Skeletal muscle satellite cell (primary cell): ENCODE data around the gene NBDY.
"Not testable (repeated sequence)": the region's sequence is repeated elsewhere in the genome, so short reads cannot be mapped to it uniquely, and the experiment has no call there.

Source experiments
- H3K27me3 ChIP-seq: 2 replicates; pipeline ENCODE4 v1.7.0; 2013; ENCODE audit warnings: low read length; ENCODE audit not compliant: control insufficient read depth, insufficient read depth
- H3K36me3 ChIP-seq: 2 replicates; pipeline ENCODE4 v1.7.0; 2013; ENCODE audit warnings: mild to moderate bottlenecking, control low read depth, low read length; ENCODE audit not compliant: insufficient read depth
- H3K4me1 ChIP-seq: 2 replicates; pipeline ENCODE4 v1.7.0; 2013; ENCODE audit warnings: low read length; ENCODE audit not compliant: control insufficient read depth, insufficient read depth
- H3K4me2 ChIP-seq: 2 replicates; pipeline ENCODE4 v1.7.0; 2013; ENCODE audit warnings: mild to moderate bottlenecking, low read length
- H3K4me3 ChIP-seq: 2 replicates; pipeline ENCODE4 v1.7.0; 2013; ENCODE audit warnings: low read length
- H3K9ac ChIP-seq: 2 replicates; pipeline ENCODE4 v1.7.0; 2013; ENCODE audit warnings: mild to moderate bottlenecking, low read depth, low read length, moderate library complexity
- H3K9me3 ChIP-seq: replicated peaks from 2 replicates; pipeline ENCODE4 v1.7.0; 2013; ENCODE audit warnings: mild to moderate bottlenecking, control low read depth, low read length

Gene NBDY

DNA sequence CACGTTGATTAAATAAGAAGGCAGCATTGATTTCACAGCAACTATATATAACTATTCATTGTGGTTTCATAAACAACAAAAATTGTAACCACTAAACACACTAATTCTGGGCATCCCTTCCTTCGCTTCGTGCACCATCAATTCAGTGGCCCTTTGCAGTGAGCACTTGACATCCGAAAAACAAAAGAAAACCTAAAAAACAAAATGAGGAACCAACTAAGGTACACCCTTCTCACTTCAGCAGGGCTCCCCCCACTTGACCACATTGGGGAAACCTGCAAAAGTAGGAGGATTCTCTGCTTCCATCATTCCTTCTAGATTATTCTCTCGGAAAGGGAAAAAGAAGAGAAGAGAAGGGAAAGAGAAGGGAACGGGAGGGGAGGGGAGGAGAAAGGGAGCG lies 28.3 kb downstream of the NBDY start:
- Histone ChIP-seq H3K27me3 (no peaks in the 10 kb centered on the region), H3K4me1 (no peaks in the 10 kb centered on the region), H3K9ac (no peak overlapping the region), H3K9me3 (no peaks in the 10 kb centered on the region), H3K4me2 (no peak overlapping the region), H3K36me3 (peaks cover 5% of the 10 kb centered on the region), H3K4me3 (no peak overlapping the region)

DNA sequence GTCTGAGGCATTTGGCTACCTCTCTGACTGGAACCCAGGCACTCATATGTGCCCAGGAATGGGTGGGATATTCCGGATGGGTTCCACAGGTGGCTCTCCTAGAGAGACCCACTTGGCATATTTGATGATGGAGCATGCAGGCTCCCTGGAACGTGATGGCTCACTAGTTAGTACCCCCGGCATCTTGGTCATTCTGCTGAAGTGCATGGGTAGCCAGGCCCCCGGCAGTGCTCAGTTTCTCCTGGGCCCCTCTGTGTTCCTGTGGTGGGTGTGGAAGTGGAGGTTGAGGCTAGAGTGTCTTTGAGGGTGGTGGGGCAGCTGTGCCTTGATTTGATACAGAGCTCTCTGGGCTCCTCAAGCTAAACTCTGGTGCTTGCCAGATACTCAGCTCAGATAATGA lies 29.4 kb downstream of the NBDY start:
- Histone ChIP-seq H3K36me3 (no peaks in the 10 kb centered on the region), H3K4me2 (no peak overlapping the region), H3K27me3 (no peaks in the 10 kb centered on the region), H3K9ac (no peak overlapping the region), H3K4me1 (peaks cover 2% of the 10 kb centered on the region), H3K9me3 (no peaks in the 10 kb centered on the region), H3K4me3 (no peak overlapping the region)

DNA sequence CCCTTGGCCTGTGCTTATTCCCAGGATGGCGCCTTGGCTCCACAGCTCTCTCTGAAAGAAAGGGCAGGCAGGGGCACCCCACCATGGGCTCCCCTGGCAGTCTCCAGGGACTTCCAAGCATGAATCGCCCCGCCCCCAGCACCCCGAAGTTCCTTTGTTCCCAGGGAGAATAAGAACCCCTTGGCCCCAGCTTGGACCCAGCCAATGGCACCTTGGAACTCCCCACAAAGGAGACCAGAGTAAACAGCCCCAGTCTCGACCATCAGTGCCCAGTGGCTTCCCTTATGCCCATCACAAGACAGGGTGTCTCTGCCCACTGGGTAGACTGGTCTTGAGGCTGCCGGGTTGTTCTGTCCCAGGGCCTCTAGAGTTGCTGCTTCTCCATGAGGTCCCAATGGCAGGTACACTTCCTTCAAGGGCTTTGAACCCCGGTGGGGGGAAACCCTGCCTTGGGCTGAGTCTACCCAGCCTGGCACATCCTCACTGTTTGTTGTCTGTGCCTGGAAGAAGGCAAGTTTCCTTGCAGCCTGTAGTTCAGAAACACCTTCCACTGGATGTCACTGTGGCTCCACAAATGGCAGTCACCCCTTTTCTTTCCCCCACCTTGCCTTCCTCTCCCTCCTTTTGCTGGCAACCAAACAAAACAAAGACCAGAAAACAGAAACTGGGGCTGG lies 30.8 kb downstream of the NBDY start:
- Histone ChIP-seq H3K36me3 (no peaks in the 10 kb centered on the region), H3K9ac (no peak overlapping the region), H3K4me2 (no peak overlapping the region), H3K4me1 (peaks cover 12% of the 10 kb centered on the region), H3K4me3 (no peak overlapping the region), H3K27me3 (no peaks in the 10 kb centered on the region), H3K9me3 (no peaks in the 10 kb centered on the region)

- H3K4me2 ChIP-seq, H3K27me3 ChIP-seq, H3K9me3 ChIP-seq, H3K36me3 ChIP-seq, H3K9ac ChIP-seq, H3K4me3 ChIP-seq: not testable (repeated sequence)
- peaks cover 18% of the 10 kb centered on the region for H3K4me1 ChIP-seq
Measured at GRCh38 chrX:56760410-56761124, 31.5 kb downstream of the NBDY start.

DNA sequence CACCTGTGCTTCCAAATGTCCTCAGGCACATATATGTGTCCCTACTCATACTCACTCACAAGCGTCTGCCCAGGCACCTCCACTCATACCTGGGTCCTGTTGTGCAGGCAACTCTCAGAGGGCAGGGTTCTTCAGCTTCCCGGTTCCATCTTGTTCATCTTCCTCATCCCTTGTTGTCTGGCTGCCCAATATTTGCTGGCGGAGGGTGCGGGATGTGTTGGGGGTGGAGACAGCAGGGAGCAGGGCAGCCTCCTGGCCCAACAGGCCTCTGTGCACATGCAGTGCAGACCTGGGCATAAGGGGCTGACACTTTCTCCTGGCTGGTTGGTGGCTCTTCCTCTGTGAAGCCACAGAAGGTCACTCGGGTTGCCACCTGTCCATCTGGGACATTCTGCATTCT lies 32.1 kb downstream of the NBDY start:
- H3K36me3 ChIP-seq = no peaks in the 10 kb centered on the region
- H3K4me3 ChIP-seq = no peak overlapping the region
- H3K9ac ChIP-seq = no peak overlapping the region
- H3K27me3 ChIP-seq = no peaks in the 10 kb centered on the region
- peaks cover 20% of the 10 kb centered on the region for H3K4me1 ChIP-seq
- H3K4me2 ChIP-seq = no peak overlapping the region
- no peaks in the 10 kb centered on the region for H3K9me3 ChIP-seq

- H3K4me3 ChIP-seq = no peak overlapping the region
- H3K36me3 ChIP-seq = no peaks in the 10 kb centered on the region
- peaks cover 25% of the 10 kb centered on the region for H3K4me1 ChIP-seq
- no peak overlapping the region for H3K9ac ChIP-seq
- H3K27me3 ChIP-seq = no peaks in the 10 kb centered on the region
- H3K9me3 ChIP-seq = no peaks in the 10 kb centered on the region
- H3K4me2 ChIP-seq = no peak overlapping the region
Measured at GRCh38 chrX:56762220-56762619, 33.2 kb downstream of the NBDY start.

GRCh38 chrX:56762707-56763555 lies 33.9 kb downstream of the NBDY start:
- Histone ChIP-seq H3K4me3 (no peak overlapping the region), H3K4me1 (peaks cover 25% of the 10 kb centered on the region), H3K9me3 (no peaks in the 10 kb centered on the region), H3K27me3 (no peaks in the 10 kb centered on the region), H3K36me3 (no peaks in the 10 kb centered on the region), H3K4me2 (peak overlapping the region; percentile 75), H3K9ac (no peak overlapping the region)

DNA sequence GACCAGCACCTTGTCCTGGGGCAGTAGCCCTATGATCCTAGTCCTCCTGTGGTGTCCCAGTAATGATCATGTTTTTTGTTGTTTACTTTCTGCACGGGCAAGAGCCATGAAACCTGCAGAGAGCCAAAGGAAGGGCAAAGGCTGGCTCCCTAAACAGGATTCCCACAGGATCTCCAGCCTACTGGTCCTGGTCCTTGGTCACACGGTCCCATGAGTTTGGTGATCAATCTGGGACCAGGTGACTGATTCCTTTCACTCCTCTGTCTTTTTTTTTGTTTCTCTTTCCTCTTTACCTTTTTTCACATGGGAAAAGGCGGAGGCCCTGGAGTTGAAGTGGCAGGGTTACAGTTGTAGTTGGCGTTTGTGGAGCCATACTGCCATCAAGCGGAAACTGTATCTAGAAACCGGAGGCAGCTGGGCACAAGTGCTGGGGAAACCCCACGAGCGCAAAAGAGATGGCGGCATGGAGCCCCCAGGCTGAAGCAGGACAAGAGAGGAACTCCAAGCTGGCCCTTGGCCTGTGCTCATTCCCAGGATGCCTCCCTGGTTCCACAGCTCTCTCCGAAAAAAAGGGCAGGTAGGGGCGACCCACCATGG lies 34.6 kb downstream of the NBDY start:
- Histone ChIP-seq H3K4me3 (peak overlapping the region; percentile 67), H3K9me3 (no peaks in the 10 kb centered on the region), H3K9ac (peak overlapping the region; percentile 64)

GRCh38 chrX:56764153-56764974 lies 35.3 kb downstream of the NBDY start:
- no peaks in the 10 kb centered on the region for H3K9me3 ChIP-seq
- H3K9ac ChIP-seq = peak overlapping the region; percentile 64
- peak overlapping the region; percentile 67 for H3K4me3 ChIP-seq
- H3K36me3 ChIP-seq = no peaks in the 10 kb centered on the region
- peaks cover 25% of the 10 kb centered on the region for H3K4me1 ChIP-seq
- H3K27me3 ChIP-seq = no peaks in the 10 kb centered on the region
- H3K4me2 ChIP-seq = peak overlapping the region; percentile 75

More for the DNA sequence above, 34.6 kb downstream of the NBDY start:
- Histone ChIP-seq H3K27me3 (no peaks in the 10 kb centered on the region), H3K4me1 (peaks cover 25% of the 10 kb centered on the region), H3K36me3 (no peaks in the 10 kb centered on the region), H3K4me2 (peak overlapping the region; percentile 75)

DNA sequence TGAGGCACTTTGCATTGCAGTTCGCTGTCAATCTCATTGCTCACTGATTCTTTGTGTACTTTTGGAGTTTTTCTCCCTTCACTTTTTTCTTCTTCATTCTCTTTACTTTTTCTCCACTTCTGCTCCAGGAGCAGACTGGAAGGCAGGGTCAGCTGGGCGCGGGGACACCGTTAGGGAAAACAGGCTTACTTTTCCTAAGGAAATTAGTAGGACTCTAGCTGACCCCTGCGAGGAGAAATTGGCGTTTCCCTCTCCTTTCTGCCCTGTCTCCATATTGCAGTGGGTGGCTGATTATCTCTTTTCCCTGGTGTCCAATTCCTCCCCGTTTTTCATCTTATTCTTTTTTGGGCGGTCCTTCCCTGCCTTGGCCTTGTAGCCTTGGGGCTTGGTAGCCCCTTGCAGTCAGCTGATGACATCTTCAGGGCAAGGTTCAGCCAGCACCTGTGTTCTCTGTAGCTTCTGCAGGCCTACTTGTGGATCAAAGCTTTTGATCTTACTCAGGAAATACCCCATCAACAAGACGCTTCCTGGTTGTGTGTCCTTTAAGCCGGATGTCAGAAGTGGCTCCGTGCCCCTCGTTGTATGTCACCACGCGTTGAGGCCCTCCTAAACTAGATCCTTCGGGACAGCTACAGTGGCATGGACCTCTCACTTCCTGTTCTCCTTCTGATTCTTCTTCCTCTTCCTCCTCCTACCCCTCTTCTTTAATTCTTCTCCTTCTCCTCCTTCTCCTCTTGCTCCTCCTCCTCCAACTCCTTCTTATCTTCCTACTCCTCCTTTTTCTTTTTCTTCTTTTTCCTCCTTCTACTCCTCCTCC lies 36.1 kb downstream of the NBDY start:
- no peaks in the 10 kb centered on the region for H3K27me3 ChIP-seq
- no peaks in the 10 kb centered on the region for H3K36me3 ChIP-seq
- H3K4me2 ChIP-seq = peak overlapping the region; percentile 75
- peaks cover 25% of the 10 kb centered on the region for H3K4me1 ChIP-seq
- no peak overlapping the region for H3K9ac ChIP-seq
- H3K9me3 ChIP-seq = no peaks in the 10 kb centered on the region
- H3K4me3 ChIP-seq = no peak overlapping the region
